ENCODE data around the gene SPATA13. TPM values are rescaled to one million over a fixed set of nuclear protein-coding genes. Genes with fewer than 3 reads are reported as not detected.

Gene SPATA13
- total RNA-seq, 1 donor from 2014 or later, result 44.2 TPM

- Histone ChIP-seq H3K36me3 (no peaks in the 10 kb centered on the region), H3K9me3 (peaks cover 13% of the 10 kb centered on the region), H3K4me1 (no peaks in the 10 kb centered on the region), H3K27me3 (ENCODE audit: low read depth) (no peaks in the 10 kb centered on the region), H3K27ac (no peak overlapping the region), H3K4me3 (no peak overlapping the region)
- ATAC-seq (peak; percentile 53 to 76), DNase-seq (no peak)
- TF ChIP-seq, protein P1, sequence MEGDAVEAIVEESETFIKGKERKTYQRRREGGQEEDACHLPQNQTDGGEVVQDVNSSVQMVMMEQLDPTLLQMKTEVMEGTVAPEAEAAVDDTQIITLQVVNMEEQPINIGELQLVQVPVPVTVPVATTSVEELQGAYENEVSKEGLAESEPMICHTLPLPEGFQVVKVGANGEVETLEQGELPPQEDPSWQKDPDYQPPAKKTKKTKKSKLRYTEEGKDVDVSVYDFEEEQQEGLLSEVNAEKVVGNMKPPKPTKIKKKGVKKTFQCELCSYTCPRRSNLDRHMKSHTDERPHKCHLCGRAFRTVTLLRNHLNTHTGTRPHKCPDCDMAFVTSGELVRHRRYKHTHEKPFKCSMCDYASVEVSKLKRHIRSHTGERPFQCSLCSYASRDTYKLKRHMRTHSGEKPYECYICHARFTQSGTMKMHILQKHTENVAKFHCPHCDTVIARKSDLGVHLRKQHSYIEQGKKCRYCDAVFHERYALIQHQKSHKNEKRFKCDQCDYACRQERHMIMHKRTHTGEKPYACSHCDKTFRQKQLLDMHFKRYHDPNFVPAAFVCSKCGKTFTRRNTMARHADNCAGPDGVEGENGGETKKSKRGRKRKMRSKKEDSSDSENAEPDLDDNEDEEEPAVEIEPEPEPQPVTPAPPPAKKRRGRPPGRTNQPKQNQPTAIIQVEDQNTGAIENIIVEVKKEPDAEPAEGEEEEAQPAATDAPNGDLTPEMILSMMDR (IDR thresholded peaks at IDR 0.05), result no peak
- intact Hi-C loops (cut with DNase I), result no loop called here
Observed at GRCh38 chr13:24127116-24127631, 33.3 kb upstream of the SPATA13 start.

GRCh38 chr13:24128112-24128511, 32.4 kb upstream of the SPATA13 start:
- Histone ChIP-seq H3K36me3 (no peaks in the 10 kb centered on the region), H3K27me3 (ENCODE audit: low read depth) (no peaks in the 10 kb centered on the region), H3K4me3 (no peak overlapping the region), H3K4me1 (no peaks in the 10 kb centered on the region), H3K9me3 (peaks cover 14% of the 10 kb centered on the region), H3K27ac (no peak overlapping the region)
- TF ChIP-seq, protein P1 (IDR thresholded peaks at IDR 0.05), result no peak
- DNase-seq, result no peak
- no peak for ATAC-seq
- intact Hi-C loops (cut with DNase I), result no loop called here

- no peak for ATAC-seq
Observed at GRCh38 chr13:24128962-24129361, 31.6 kb upstream of the SPATA13 start.

DNA sequence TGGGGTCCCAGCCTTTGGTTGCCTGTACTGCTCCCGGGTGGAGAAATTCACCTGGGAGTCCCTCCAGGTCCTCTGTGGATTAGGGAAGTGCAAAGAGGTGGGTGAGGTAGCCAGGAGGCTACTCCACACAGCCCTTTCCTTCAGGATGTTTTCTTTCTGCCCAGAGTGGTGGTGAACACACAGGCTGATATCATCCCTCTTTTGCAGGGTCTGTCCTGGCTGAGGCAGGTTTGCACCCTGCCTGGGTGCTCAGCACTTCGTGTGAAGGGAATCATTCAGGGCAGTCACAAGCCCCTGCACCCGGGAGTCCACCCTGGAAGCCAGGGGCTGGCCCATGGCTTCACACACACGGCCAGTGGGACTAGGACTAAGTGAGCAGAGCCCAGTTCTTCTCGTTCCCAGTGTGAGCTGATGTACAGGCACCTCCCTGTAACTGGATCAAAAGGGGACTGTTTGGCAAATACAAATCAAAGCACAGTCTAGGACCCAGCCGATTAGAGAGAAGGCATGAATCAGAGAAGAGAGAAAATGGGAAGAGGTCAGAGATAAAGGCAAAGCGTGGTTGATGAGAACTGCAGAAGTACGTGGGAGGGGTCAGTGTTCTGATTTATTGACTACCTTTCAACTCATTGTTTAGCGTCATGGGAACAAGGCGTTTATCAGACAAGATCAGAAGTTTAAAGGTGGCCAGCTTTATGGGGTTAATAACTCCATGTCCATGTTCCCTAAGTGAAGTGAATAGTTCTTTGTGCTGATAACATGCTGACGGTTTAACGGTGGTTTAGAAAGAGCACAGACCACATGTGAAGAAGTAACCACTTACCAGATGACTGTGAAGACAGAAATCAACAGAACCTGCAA, 30.4 kb upstream of the SPATA13 start:
- intact Hi-C loops (cut with DNase I), result no loop called here

More at GRCh38 chr13:24128962-24129361, 31.6 kb upstream of the SPATA13 start:
- no peaks in the 10 kb centered on the region for H3K4me1 ChIP-seq
- no peak overlapping the region for H3K4me3 ChIP-seq
- no peak for DNase-seq
- intact Hi-C loops (cut with DNase I), result no loop called here
- H3K9me3 ChIP-seq, result peaks cover 14% of the 10 kb centered on the region
- no peak overlapping the region for H3K27ac ChIP-seq
- no peaks in the 10 kb centered on the region for H3K27me3 ChIP-seq (ENCODE audit: low read depth)
- TF ChIP-seq, protein P1 (IDR thresholded peaks at IDR 0.05), result no peak
- H3K36me3 ChIP-seq, result no peaks in the 10 kb centered on the region

DNA sequence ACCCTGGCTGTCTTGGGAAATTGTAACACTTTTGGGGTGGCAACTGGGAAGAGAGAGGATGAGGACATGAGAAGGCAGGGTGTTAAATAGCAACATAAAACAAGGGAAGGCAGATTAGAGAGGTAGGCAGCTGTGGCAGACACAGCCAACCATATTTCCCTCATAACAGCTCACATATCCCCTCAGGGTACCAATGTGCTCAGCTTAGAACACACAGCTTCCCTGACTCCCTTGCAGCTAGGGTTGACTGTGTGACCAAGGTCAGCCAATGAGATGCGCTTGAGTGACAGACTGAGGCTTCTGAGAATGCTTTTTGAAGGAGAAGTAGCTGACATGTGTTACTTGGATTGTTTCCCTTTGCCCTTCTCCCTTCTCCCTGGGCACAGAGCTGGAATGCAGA, 28.8 kb upstream of the SPATA13 start:
- no peak for ATAC-seq
- TF ChIP-seq, protein P1 (IDR thresholded peaks at IDR 0.05), result no peak
- H3K27me3 ChIP-seq (ENCODE audit: low read depth), result no peaks in the 10 kb centered on the region

More for the DNA sequence above, 30.4 kb upstream of the SPATA13 start:
- Histone ChIP-seq H3K4me1 (no peaks in the 10 kb centered on the region), H3K4me3 (no peak overlapping the region), H3K9me3 (peaks cover 14% of the 10 kb centered on the region), H3K27ac (no peak overlapping the region), H3K36me3 (no peaks in the 10 kb centered on the region), H3K27me3 (ENCODE audit: low read depth) (no peaks in the 10 kb centered on the region)
- DNase-seq (no peak), ATAC-seq (no peak)
- TF ChIP-seq, protein P1 (IDR thresholded peaks at IDR 0.05), result no peak

More for the DNA sequence above, 28.8 kb upstream of the SPATA13 start:
- Histone ChIP-seq H3K36me3 (no peaks in the 10 kb centered on the region), H3K4me1 (no peaks in the 10 kb centered on the region), H3K4me3 (no peak overlapping the region), H3K27ac (no peak overlapping the region), H3K9me3 (peaks cover 14% of the 10 kb centered on the region)
- DNase-seq, result no peak
- intact Hi-C loops (cut with DNase I), result no loop called here
